Measurements from ENCODE around the gene FOXC2. TPM values are rescaled to one million over a fixed set of nuclear protein-coding genes. Genes with fewer than 3 reads are reported as not detected.

FOXC2 gene
- total and polyA plus RNA-seq, 2 donors (not counting 1 experiment from before 2014, with no cell fraction given), result not detected

- Mint-ChIP-seq H3K9me3 (ENCODE audit: insufficient read depth) (no peaks in the 10 kb centered on the region), H3K27ac (no peak overlapping the region), H3K4me1 (peaks cover 6% of the 10 kb centered on the region), H3K27me3 (peaks cover 12% of the 10 kb centered on the region), H3K4me3 (no peak overlapping the region)
- POLR2A ChIA-PET, result no interaction called here
- DNase-seq (no peak), ATAC-seq (ENCODE audit: low read depth) (no peak)
- Histone ChIP-seq H3K36me3 (replicated peaks in 1 of 2; ENCODE audit: control extremely low read depth in 1 of 2, control insufficient read depth in 1 of 2, extremely low read depth in 1 of 2, insufficient read depth in 2 of 2, low read length in 1 of 2) (no peaks in the 10 kb centered on the region), H3K4me1 (ENCODE audit: control insufficient read depth in 2 of 2, insufficient read depth in 2 of 2, low read length in 2 of 2) (peaks cover 2 to 10% of the 10 kb centered on the region in 2 donors), H2AFZ (ENCODE audit: insufficient read depth, low read depth, low read length, poor library complexity, severe bottlenecking) (no peak overlapping the region), H4K20me1 (ENCODE audit: control insufficient read depth, insufficient read depth, low read length, poor library complexity, severe bottlenecking) (no peaks in the 10 kb centered on the region), H3K4me2 (replicated peaks; ENCODE audit: low read depth, low read length, poor library complexity, severe bottlenecking) (no peak overlapping the region), H3K9me3 (ENCODE audit: control extremely low read depth in 1 of 3, control insufficient read depth in 2 of 3, insufficient read depth in 1 of 3, low read length in 2 of 3) (peaks cover 0 to 5% (median 0%) of the 10 kb centered on the region in 3 donors), H3K79me2 (ENCODE audit: control insufficient read depth, insufficient read depth, low read length) (no peaks in the 10 kb centered on the region), H3K4me3 (ENCODE audit: control extremely low read depth in 1 of 5, extremely low read depth in 1 of 5, insufficient read depth in 1 of 5, low read depth in 2 of 5, low read length in 4 of 5) (no peak overlapping the region), H3K9ac (ENCODE audit: low read length) (no peak overlapping the region), H3K27ac (ENCODE audit: low read length in 2 of 2) (no peak overlapping the region), H3K27me3 (replicated peaks in 1 of 4; ENCODE audit: control extremely low read depth in 1 of 4, control insufficient read depth in 3 of 4, insufficient read depth in 4 of 4, low read length in 3 of 4) (peaks cover 0 to 5% (median 0%) of the 10 kb centered on the region in 4 experiments)
- intact Hi-C loops (cut with micrococcal nuclease), result no loop called here
- no peak for TF ChIP-seq EZH2 (IDR thresholded peaks at IDR 0.05; ENCODE audit: borderline replicate concordance, insufficient read depth, low read depth, low read length, poor library complexity, severe bottlenecking)
- no peak for TF ChIP-seq CTCF (IDR thresholded peaks at IDR 0.05)
- CTCF ChIA-PET, result interaction anchor here (1.0 kb wide), 1 partner anchor 11 kb away, joined by 3 read pairs; no protein-coding TSS in a partner anchor
- WGBS (ENCODE audit: insufficient coverage), result 81% methylated on average over 2 of the region's 6 CpGs
These were observed 42.5 kb downstream of the FOXC2 start for GRCh38 chr16:86609115-86609514.

GRCh38 chr16:86609661-86610060 lies 43.0 kb downstream of the FOXC2 start:
- H3K9me3 ChIP-seq (ENCODE audit: control extremely low read depth in 1 of 3, control insufficient read depth in 2 of 3, insufficient read depth in 1 of 3, low read length in 2 of 3), result peaks cover 0 to 5% (median 0%) of the 10 kb centered on the region in 3 donors
- ChIA-PET CTCF (no interaction called here), POLR2A (no interaction called here)
- no peaks in the 10 kb centered on the region for H3K36me3 ChIP-seq (replicated peaks in 1 of 2; ENCODE audit: control extremely low read depth in 1 of 2, control insufficient read depth in 1 of 2, extremely low read depth in 1 of 2, insufficient read depth in 2 of 2, low read length in 1 of 2)
- no peak overlapping the region for H3K4me3 ChIP-seq (ENCODE audit: control extremely low read depth in 1 of 5, extremely low read depth in 1 of 5, insufficient read depth in 1 of 5, low read depth in 2 of 5, low read length in 4 of 5)
- H3K4me1 ChIP-seq (ENCODE audit: control insufficient read depth in 2 of 2, insufficient read depth in 2 of 2, low read length in 2 of 2), result peaks cover 0 to 6% of the 10 kb centered on the region in 2 donors
- no peak overlapping the region for H3K4me3 Mint-ChIP-seq
- peaks cover 4% of the 10 kb centered on the region for H3K4me1 Mint-ChIP-seq
- no peaks in the 10 kb centered on the region for H4K20me1 ChIP-seq (ENCODE audit: control insufficient read depth, insufficient read depth, low read length, poor library complexity, severe bottlenecking)
- H3K27me3 ChIP-seq (replicated peaks in 1 of 4; ENCODE audit: control extremely low read depth in 1 of 4, control insufficient read depth in 3 of 4, insufficient read depth in 4 of 4, low read length in 3 of 4), result peaks cover 0 to 7% (median 0%) of the 10 kb centered on the region in 4 experiments
- H3K9me3 Mint-ChIP-seq (ENCODE audit: insufficient read depth), result no peaks in the 10 kb centered on the region
- WGBS (ENCODE audit: insufficient coverage), result 79% methylated on average over 10 of the region's 10 CpGs
- peaks cover 12% of the 10 kb centered on the region for H3K27me3 Mint-ChIP-seq
- intact Hi-C loops (cut with micrococcal nuclease), result no loop called here
- H3K27ac Mint-ChIP-seq, result no peak overlapping the region
- ATAC-seq (ENCODE audit: low read depth) (no peak), DNase-seq (no peak)
- H3K79me2 ChIP-seq (ENCODE audit: control insufficient read depth, insufficient read depth, low read length), result no peaks in the 10 kb centered on the region
- TF ChIP-seq CTCF (IDR thresholded peaks at IDR 0.05) (no peak), EZH2 (IDR thresholded peaks at IDR 0.05; ENCODE audit: borderline replicate concordance, insufficient read depth, low read depth, low read length, poor library complexity, severe bottlenecking) (no peak)
- no peak overlapping the region for H3K27ac ChIP-seq (ENCODE audit: low read length in 2 of 2)
- no peak overlapping the region for H3K9ac ChIP-seq (ENCODE audit: low read length)
- H3K4me2 ChIP-seq (replicated peaks; ENCODE audit: low read depth, low read length, poor library complexity, severe bottlenecking), result no peak overlapping the region
- H2AFZ ChIP-seq (ENCODE audit: insufficient read depth, low read depth, low read length, poor library complexity, severe bottlenecking), result no peak overlapping the region
